AG10803 (cell line): ENCODE measurements around the gene SCYL2.

Source experiments
- DNase-seq: peaks from one replicate; pipeline ENCODE4 v3.0.0; 2010; ENCODE audit warnings: low read depth
- H3K4me3 ChIP-seq: 2 replicates; pipeline ENCODE4 v1.5.1; 2011; ENCODE audit warnings: mild to moderate bottlenecking, low read length, control low read depth
- CTCF ChIP-seq: conservative IDR thresholded peaks from 2 replicates; pipeline ENCODE4 v1.5.1; 2011; ENCODE audit warnings: mild to moderate bottlenecking, low read length, control low read depth, inconsistent platforms

SCYL2 gene

GRCh38 chr12:100234166-100234565 lies 32.8 kb upstream of the SCYL2 start:
- no peak overlapping the region for H3K4me3 ChIP-seq
- no peak for TF ChIP-seq CTCF
- DNase-seq: peak; percentile 20

DNA sequence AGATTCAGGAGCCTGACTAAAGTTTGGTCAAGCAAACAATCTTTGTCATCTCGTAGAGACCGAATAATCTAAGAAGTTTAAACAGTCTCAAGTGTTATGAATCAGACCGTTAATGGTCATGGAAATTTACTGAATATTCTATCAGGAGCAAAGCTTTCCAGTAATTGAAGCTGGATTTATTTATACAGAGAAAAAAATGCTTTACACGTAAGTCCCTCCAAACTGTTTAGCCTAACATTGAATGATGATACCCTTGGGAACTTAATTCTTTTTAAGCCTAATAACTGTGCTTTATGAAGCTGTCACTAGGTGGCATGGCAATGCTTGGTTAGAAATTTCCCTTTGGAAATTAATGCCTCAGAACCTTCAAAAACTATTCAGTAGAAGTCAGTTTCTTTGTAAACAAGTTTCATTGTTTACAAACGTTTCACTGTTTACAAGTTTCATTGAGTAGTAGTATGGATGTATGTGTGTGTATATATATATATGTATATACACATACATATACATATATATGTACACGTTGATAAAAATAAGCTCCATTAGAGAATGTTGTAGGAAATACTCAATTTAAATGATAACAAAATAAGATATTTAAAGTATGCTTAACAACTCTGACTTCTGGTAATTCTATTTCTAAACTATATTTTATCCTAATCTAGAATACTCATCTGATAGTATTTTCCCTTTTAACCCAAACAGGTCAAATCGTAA lies 32.2 kb upstream of the SCYL2 start:
- peak; percentile 65 for DNase-seq
- peak; percentile 88 for TF ChIP-seq CTCF
- no peak overlapping the region for H3K4me3 ChIP-seq

- TF ChIP-seq CTCF: no peak
- no peak overlapping the region for H3K4me3 ChIP-seq
- DNase-seq: no peak
Measured at GRCh38 chr12:100238801-100239200, 28.2 kb upstream of the SCYL2 start.

DNA sequence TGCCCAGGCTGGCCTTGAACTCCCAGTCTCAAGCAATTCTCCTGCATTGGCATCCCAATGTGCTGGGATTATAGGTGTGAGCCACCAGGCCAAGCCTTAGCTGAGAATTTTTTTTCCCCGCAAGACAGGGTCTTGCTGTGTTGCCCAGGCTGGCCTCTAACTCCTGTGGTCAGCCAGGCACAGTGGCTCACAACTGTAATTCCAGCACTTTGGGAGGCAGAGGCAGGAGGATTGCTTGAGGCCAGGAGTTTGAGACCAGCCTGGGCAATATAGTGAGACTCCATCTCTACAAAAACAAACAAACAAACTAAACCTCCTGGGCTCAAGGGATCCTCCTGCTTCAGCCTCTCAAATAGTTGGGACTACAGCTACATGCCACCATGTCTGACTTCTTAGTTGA lies 27.4 kb upstream of the SCYL2 start:
- DNase-seq: no peak
- no peak overlapping the region for H3K4me3 ChIP-seq
- TF ChIP-seq CTCF: no peak

GRCh38 chr12:100243137-100243536 lies 23.8 kb upstream of the SCYL2 start:
- TF ChIP-seq CTCF: no peak
- H3K4me3 ChIP-seq: no peak overlapping the region
- DNase-seq: no peak

GRCh38 chr12:100247765-100248164 lies 19.2 kb upstream of the SCYL2 start:
- no peak overlapping the region for H3K4me3 ChIP-seq
- no peak for DNase-seq
- TF ChIP-seq CTCF: no peak

GRCh38 chr12:100248886-100249285 lies 18.1 kb upstream of the SCYL2 start:
- TF ChIP-seq CTCF: no peak
- H3K4me3 ChIP-seq: no peak overlapping the region
- DNase-seq: peak; percentile 22
